SHP77 (cell line): Measurements from ENCODE around the gene NUP37.
A peak's percentile ranks its signal among the peaks of the same experiment; 100 is the strongest.
"Not testable (repeated sequence)": the region's sequence is repeated elsewhere in the genome, so short reads cannot be mapped to it uniquely, and the experiment has no call there.

Experiments
- DNase-seq, 2 experiments: peaks; one replicate each; lab custom pipeline; 2025; lab: John Stamatoyannopoulos, UW

The NUP37 gene, protein sequence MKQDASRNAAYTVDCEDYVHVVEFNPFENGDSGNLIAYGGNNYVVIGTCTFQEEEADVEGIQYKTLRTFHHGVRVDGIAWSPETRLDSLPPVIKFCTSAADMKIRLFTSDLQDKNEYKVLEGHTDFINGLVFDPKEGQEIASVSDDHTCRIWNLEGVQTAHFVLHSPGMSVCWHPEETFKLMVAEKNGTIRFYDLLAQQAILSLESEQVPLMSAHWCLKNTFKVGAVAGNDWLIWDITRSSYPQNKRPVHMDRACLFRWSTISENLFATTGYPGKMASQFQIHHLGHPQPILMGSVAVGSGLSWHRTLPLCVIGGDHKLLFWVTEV

DNA sequence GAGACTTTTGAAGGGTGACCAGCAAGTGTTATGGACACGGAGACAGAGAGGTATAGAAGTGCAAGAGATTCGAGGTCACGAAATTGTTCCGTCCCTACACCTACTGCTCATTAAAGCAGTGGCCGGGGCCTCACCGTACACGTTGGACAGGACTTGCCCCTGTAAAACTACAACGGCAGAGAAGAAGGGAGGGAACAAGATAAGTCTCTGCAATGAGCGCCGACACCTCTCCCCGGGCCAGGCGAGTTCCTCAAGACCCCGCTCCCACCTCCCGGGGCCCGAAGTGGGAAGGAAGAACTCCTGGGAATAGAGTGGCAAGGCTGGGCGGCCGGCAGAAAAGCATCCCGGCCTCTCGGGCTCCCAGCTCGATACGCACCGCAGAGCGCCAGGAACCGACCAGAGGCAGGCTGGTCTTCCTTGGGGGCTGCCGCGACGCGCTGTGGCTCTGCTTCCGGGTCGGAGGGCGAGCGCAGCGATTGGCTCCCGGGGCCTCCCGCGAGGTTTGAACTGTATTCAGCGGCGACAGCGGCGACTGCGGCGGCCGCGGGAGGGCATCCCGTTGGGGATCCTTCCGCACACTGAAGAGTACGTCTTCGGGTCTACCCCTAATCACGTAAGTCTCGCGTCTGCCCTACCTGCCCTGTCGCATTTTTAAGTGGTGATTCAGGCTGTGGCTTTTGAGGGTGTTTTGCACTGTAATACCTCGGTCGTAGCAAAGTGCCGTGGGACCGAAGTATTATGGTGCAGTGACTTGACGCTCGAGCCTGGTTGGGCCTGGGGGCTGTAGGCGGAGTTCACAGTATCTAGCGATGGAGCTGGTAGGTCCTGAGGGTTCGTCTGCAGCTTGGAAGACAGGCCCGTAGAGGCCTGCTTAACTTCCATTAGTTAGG lies at the start of gene NUP37, which contains the start of gene PARPBP:
Gene NUP37 (minus strand): TSS at position 441 of the 890 bp plus-strand sequence. CDS start 1,596 bp downstream, outside the sequence.
Gene PARPBP (plus strand): TSS at position 510 of the 890 bp plus-strand sequence. CDS start 3,706 bp downstream, outside the sequence.
- peak; percentile 88 to 90 for DNase-seq

DNA sequence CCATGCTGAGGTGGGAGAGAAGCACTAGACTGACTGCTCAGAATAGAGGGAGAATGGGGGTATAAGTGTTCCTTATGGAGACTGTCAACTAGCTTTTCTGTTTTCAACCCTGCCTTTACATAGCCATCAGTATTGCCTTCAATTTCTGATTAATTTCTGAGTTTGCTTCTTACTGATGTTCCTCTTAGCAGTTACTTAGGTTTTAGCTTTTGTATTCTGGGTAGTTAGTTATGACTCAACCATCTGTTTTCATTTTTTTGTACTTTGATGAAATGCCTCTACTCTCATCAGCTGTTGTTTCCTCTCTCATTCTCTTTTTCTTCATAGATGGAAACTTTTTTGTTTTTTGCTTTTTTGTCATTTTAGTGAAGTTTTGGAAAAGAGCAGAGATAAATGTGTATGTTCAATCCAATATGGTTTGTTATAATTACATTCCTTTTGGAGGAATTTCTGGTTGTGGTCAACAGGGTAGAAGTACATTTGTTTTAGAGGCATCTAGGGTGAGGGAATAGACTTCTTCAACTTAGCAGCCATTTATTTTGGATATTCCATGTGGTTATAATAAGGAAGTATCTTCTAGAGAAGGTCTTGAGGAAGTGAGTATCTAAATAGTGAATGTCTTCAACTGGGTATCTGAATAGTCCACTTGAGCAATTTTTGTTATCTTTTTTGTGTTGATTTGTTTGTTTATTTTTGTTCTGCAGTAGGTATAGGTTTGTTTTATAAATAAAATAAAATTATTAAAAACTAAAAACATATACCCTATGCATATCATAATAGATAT lies 48.1 kb upstream of the NUP37 start:
- no peak for DNase-seq

DNA sequence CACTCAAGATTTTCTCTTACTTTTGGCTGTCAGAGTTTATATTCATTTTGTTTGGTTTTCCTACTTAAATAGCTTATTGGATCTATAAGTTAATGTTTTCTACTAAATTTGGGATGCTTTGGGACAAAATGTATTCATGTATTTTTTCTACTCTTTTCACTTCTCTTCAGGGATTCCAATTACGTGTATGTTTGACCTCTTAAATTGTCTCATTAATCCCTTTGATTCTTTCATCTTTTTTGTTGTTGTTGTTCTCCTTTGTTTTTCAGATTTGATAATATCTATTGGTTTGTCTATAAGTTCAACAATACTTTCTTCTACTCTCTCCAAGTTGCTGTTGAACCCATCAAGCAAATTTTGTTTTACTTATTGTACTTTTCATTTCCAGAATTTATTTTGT lies 43.5 kb upstream of the NUP37 start:
- DNase-seq = no peak

DNA sequence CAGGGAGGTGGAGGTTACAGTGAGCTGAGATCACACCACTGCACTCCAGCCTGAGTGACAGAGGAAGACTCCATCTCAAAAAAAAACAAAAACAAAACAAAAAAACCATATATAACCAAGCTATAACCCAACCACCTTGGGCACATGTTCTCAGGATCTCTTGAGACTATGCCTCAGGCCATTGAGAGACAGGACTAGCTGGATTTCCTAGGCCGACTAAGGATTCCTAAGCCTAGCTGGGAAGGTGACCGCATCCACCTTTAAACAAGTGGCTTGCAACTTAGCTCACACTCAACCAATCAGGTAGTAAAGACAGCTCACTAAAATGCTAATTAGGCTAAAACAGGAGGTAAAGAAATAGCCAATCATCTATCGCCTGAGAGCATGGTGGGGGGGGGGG lies 35.3 kb upstream of the NUP37 start:
- not testable (repeated sequence) for DNase-seq

DNA sequence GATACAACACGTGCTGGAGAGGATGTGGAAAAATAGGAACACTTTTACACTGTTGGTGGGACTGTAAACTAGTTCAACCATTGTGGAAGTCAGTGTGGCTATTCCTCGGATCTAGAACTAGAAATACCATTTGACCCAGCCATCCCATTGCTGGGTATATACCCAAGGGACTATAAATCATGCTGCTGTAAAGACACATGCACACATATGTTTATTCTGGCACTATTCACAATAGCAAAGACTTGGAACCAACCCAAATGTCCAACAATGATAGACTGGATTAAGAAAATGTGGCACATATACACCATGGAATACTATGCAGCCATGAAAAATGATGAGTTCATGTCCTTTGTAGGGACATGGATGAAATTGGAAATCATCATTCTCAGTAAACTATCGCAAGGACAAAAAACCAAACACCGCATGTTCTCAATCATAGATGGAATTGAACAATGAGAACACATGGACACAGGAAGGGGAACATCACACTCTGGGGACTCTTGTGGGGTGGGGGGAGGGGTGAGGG lies 27.2 kb upstream of the NUP37 start:
- DNase-seq = not testable (repeated sequence)

DNA sequence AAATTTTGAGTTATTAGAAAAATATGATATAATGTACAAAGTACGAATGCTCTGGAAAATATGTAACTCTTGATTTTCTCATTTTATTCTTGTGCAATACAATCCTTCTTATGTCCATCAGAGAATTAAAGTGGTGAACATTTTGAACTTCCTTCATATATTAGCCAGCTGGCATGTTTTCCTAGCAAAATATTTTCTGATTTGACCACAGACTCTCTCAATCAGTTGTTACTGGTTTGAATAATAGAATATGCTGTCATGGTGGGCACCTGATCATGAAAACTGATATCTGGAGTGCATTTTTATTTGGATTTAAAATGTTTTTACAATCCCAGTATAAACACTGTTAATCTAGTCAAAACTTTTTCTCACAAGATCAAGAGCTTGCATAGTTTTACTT lies 24.3 kb upstream of the NUP37 start:
- no peak for DNase-seq

DNA sequence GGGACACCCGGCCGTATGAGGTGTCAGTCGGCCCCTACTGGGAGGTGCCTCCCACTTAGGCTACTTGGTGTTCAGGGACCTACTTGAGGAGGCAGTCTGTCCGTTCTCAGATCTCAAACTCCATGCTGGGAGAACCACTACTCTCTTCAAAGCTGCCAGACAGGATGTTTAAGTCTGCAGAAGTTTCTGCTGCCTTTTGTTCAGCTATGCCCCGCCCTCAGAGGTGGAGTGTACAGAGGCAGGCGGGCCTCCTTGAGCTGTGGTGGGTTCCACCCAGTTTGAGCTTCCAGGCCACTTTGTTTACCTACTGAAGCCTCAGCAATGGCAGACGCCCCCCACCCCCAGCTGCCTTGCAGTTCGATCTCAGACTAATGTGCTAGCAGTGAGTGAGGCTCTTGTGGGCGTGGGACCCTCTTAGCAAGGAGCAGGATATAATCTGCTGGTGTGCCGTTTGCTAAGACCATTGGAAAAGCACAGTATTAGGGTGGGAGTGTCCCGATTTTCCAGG lies 23.0 kb upstream of the NUP37 start:
- DNase-seq = not testable (repeated sequence)

DNA sequence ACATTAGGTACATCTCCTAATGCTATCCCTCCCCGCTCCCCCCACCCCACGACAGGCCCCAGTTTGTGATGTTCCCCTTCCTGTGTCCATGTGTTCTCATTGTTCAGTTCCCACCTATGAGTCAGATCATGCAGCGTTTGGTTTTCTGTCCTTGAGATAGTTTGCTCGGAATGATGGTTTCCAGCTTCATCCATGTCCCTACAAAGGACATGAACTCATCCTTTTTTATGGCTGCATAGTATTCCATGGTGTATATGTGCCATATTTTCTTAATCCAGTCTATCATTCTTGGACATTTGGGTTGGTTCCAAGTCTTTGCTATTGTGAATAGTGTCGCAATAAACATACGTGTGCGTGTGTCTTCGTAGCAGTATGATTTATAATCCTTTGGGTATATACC lies 17.7 kb upstream of the NUP37 start:
- DNase-seq = not testable (repeated sequence)

DNA sequence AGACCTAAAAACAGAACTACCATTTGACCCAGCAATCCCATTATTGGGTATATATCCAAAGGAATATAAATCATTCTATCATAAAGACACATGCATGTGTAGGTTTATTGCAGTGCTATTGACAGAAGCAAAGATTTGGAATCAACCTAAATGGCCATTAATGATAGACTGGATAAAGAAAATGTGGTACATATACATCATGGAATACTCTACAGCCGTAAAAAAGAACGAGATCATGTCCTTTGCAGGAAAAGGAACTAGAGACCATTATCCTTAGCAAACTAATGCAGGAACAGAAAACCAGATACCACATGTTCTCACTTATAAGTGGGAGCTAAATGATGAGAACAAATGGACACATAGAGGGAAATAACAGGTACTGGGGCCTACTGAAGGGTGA lies 11.5 kb upstream of the NUP37 start:
- DNase-seq = not testable (repeated sequence)

DNA sequence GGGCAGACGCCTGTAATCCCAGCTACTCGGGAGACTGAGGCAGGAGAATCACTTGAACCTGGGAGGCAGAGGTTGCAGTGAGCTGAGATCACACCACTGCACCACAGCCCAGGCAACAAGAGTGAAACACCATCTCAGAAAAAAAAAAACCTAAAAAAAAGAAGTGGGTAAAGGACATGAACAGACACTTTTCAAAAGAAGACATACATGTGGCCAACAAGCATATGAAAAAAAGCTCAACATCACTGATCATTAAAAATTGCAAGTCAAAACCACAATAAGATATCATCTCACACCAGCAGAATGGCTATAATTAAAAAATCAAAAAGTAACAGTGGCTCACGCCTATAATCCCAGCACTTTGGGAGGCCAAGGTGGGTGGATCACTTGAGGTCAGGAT lies 10.8 kb upstream of the NUP37 start:
- not testable (repeated sequence) for DNase-seq

DNA sequence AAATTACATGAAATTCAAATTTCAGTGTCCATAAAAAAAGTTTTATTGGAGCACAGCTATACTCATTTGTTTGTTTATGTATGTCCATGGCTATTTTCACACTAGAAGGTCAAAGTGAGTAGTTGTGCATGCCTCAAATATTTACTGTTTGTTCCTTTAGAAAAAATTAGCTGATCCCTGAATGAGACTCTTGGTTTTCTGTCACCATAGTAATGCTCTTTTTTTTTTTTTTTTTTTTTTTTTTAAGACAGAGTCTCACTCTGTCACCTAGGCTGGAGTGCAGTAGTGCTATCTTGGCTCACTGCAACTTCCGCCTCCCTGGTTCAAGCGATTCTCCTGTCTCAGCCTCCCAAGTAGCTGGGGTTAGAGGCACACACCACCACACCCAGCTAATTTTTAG lies 1.4 kb upstream of the NUP37 start:
- DNase-seq = not testable (repeated sequence)

DNA sequence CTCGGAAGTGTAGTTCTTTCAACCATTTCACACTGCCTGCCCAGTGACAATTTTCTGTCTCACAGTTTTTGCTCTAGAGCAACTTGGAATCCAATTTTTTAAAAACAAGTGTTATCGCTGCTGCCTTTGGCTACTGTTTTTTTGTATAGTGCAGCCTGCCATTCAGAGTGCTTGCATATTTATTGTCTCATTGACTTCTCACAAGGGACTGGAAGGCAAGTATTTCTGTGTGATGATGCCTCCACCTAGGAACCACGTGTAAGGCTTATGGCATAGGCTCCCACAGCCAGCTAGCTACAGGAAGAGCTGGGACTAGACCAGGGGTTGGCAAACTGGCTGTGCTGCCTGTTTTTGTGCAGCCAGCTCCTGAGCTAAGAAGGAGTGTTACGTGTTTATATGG lies 972 bp upstream of the NUP37 start:
- DNase-seq = peak in 1 of 2 experiments; percentile 9

DNA sequence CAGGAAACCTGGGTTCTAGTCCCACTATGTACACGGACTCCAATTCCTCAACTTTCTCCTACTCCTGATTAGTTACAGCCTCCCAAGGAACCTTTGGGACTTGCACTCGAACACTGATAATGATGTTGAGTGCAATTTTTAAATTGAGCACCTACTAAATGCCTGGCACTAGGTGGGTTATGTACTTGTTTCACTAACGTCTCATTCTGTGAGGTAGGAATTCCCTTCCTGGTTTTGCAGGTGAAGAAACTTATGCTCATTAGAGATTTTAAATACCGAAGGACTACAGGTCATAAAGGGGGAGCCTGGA lies 605 bp upstream of the NUP37 start:
- DNase-seq = no peak

DNA sequence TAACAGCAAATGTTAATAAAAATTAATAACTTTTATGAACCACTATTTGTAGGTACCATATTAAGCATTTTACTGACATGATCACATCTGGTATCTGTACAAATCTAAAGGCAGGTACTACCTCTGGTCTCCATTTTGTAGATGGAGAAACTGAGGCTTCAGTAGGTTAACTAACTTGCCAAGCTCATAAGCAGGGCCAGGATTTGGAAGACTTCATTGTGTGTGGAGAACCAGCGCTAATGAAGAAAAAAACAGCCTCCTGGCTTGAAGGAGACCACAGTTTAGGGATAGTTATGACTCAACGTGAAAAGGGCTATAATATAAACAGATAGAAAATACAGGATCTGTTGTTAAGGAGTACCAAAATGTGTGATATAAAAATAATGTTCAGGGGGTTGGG lies 1.0 kb downstream of the NUP37 start:
- no peak for DNase-seq

DNA sequence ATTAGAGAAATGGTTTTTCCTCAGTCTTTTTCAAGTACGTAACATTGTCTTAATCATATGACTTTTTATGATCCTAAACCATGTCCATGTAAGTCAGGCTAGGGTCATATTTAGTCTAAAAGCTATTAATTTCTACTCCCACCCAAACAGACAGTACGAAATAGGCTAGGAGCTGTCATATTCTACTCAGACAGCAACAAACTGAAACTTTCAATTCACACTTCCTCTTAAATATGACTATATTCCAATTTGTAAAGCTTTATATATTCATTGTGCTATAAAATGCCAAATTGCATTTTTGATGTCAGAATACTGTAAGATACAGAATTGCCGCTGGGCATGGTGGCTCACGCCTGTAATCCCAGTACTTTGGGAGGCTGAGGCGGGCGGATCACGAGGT lies 3.5 kb downstream of the NUP37 start:
- no peak for DNase-seq

DNA sequence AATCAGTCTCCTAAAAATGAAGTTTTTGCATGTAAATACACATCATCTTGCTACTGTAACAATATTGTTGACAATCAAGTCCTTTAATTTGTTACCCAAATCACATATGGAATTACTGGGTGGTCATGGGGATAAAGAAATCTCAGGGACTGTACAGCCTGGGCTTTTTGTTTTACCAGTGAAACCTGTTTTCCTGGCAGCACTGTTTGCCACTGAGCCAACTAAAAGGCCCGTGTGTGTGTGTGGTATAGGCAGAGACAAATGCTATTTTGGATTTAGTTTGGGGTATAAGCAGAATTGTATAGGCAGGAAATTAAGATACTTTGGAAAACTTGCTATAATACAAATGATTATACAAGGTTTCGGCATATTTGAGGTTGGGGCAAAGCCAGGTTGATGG lies 5.7 kb downstream of the NUP37 start:
- DNase-seq = no peak

DNA sequence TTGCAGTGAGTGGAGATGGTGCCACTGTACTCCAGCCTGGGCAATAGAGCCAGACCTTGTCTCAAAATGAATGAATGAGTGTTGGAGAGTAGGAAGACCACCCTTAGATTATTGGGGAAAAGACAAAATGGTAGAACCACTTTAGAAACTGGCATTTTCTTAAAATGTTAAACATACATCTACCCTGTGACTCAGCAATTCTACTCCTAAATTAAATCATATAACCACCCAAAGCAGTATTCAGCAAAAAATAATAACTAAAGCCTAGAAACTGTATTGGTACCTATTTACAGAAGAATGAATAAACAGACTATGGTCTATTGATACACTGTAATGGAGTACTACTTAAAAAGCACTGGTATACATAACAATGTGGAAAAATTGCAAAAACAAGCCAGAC lies 9.1 kb downstream of the NUP37 start:
- DNase-seq = no peak

DNA sequence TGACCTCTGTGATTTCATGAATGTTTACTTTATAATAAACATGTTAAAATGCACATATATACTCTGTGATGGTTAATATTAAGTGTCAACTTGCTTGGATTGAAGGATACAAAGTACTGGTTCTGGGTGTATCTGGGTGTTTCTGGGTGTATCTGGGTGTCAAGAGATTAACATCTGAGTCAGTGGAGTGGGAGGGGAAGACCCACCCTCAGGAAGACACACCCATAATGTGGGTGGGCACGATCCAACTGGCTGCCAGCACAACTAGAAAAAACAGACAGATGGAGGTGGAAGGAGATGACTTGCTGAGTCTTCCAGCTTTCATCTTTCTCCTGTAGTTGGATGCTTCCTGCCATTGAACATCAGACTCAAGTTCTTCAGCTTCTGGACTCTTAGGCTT lies 11.9 kb downstream of the NUP37 start:
- no peak for DNase-seq

DNA sequence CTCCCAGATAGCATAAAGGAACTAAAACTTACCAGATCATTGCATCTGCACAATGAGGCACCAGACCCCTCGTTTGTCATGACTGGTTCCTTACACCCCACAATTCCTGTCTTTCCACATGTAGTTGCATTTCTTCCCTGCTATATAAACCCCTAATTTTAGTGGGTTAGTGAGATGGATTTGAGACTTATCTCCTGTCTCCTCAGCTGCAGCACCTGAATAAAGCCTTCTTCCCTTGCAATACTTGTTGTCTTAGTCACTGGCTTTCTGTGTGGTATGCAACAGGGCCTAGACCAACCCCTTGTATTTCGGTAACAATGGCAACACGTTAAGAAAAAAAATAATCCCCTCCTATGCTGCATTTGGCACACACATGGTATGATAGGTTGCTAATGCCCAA lies 13.0 kb downstream of the NUP37 start:
- no peak for DNase-seq

DNA sequence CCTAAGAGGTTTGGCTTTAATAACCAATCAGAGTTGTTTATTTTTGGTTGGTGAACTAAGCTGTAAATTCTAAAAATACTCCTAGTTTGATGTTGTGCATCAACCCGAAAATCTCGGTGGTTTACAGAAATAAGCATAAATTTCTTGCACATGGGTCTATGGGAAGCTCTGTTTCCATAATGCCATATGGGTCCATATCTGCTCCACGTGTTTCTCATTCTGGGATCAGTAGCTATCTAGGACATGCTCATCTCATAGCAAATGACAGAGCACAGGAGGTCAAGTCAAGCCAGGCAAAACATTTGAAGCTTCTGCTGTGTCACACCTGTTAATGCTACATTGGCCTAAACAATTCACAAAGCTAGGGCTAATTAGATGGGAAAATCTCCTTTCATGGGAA lies 23.1 kb downstream of the NUP37 start:
- no peak for DNase-seq

DNA sequence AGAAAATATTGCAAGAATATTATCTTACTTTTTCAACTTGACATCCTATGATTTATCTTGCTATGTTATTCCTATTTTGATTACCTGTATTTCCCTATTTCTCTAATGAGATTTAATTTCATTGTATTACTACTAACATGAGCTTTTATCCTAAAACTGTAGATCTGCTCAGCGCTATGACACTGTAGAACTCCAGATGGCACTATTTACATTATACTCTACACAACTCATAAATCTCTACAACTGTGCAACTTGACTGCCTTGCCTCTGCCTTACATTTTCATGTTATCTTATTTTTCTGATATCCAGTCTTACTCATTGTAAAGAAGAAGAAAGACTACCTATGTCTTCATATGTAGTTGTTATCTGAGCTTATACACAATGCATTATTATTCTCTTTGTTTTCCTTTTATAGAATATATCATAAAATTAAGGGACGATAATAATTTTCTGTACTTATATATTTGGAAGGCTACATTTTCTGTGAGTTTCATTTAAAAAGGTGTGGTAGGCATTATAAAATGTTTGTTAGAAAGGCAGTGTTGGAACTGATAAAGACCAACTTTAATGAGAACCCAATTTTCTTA lies 24.1 kb downstream of the NUP37 start:
- DNase-seq = peak in 1 of 2 experiments; percentile 37

DNA sequence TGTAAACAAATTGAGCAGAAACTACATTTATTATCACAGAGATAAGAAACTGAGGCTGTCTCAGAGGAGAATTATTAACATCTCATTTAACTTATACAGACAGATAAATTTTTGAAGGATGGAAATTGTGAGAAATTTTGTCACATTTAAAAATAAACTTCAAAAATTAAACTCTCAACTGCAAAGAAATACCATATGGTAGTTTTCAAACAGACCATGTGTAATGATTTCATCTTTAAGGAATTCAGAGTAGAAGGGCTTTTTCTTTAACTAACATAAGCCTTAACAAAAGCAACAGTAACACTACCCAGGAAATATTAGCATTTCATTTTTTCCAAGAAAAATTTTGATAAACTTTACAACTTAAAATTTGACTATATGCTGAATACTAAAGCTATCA lies 26.6 kb downstream of the NUP37 start:
- no peak for DNase-seq
